Measurements from ENCODE around the gene C1orf52. TPM values are rescaled to one million over a fixed set of nuclear protein-coding genes. Genes with fewer than 3 reads are reported as not detected.

C1orf52 gene
- total RNA-seq, 1 donor from 2014 or later, result 22.5 TPM

DNA sequence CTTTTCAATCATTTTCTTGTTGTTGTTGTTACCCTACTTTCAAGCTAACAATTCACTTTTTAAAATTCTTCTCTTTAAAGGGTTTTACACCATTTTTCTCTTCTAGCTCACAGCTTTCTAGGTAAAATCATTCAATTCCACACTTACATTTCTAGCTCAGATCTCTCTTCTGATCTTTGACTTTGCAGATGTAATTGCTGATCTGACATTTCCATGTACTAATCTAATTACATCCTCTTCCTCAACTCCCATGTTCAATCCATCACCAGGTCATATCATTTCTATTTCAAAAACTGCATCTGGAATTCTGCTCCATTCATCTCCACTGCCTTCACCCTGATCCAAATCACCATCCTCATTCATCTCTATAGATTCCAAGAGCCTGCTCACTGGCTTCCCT lies 13.9 kb upstream of the C1orf52 start:
- intact Hi-C loops (cut with DNase I), result no loop called here
- Histone ChIP-seq H3K4me3 (no peak overlapping the region), H3K27me3 (no peaks in the 10 kb centered on the region), H3K4me1 (peaks cover 28% of the 10 kb centered on the region), H3K36me3 (peaks cover 43% of the 10 kb centered on the region), H3K9me3 (no peaks in the 10 kb centered on the region), H3K27ac (no peak overlapping the region)
- DNase-seq (no peak), ATAC-seq (no peak)
- TF ChIP-seq, protein P1, sequence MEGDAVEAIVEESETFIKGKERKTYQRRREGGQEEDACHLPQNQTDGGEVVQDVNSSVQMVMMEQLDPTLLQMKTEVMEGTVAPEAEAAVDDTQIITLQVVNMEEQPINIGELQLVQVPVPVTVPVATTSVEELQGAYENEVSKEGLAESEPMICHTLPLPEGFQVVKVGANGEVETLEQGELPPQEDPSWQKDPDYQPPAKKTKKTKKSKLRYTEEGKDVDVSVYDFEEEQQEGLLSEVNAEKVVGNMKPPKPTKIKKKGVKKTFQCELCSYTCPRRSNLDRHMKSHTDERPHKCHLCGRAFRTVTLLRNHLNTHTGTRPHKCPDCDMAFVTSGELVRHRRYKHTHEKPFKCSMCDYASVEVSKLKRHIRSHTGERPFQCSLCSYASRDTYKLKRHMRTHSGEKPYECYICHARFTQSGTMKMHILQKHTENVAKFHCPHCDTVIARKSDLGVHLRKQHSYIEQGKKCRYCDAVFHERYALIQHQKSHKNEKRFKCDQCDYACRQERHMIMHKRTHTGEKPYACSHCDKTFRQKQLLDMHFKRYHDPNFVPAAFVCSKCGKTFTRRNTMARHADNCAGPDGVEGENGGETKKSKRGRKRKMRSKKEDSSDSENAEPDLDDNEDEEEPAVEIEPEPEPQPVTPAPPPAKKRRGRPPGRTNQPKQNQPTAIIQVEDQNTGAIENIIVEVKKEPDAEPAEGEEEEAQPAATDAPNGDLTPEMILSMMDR (IDR thresholded peaks at IDR 0.05), result no peak

DNA sequence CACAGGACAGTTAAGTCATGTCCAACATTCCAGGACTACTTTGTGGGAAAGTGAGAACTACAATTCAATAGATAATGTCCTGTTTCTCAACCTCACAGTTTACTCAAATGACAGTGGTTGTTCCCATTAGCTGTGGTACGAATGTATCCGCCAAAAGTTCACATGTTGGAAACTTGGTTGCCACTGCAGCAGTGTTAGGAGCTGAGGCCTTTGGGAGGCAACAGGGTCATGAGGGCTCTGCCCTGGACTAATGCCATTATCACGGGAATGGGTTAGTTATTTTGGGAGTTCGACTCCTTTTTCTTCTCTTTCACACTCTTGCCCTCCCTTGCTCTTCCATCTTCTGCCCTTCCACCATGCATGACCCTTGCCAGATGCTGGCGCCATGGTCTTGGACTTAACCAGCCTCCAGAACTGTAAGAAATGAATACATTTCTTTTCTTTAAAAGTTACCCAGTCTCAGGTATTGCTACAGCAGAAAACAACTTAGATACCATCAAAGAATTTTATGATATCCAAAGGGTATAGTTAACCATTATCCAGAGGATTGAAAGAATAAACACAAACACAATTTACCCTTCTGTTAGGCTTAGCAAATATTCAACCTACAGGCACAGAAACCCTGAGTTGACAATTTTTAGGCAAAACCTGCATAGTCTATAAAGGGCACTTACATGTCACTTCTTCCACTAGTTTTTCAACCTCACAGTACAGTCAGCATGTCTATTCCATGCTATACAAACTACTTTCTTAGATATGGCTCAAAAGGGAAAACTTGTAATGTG lies 9.5 kb upstream of the C1orf52 start:
- H3K36me3 ChIP-seq, result peaks cover 83% of the 10 kb centered on the region
- intact Hi-C loops (cut with DNase I), result no loop called here
- no peaks in the 10 kb centered on the region for H3K9me3 ChIP-seq
- H3K4me3 ChIP-seq, result no peak overlapping the region
- H3K27me3 ChIP-seq, result no peaks in the 10 kb centered on the region
- H3K27ac ChIP-seq, result no peak overlapping the region
- TF ChIP-seq, protein P1 (IDR thresholded peaks at IDR 0.05), result no peak
- DNase-seq (no peak), ATAC-seq (no peak)
- H3K4me1 ChIP-seq, result peaks cover 11% of the 10 kb centered on the region

DNA sequence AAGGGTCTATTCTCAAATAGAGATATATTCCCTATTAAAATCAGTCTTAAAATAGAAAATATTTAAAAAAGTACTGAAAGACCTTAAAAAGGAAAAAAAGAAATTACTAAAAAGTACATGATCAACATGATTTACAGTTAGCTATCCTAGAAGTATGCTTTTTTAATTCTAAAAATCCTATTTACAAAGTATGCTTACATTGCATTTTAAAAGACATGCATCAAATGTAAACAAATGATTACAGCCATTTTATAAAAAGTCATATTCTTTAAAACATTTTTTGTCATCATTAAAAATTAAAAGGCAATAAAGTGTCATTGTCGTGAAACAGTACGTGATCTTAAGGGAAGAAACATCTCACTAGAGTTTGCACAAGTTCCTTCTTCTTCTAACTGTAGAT lies 7.9 kb upstream of the C1orf52 start:
- no peaks in the 10 kb centered on the region for H3K9me3 ChIP-seq
- DNase-seq (no peak), ATAC-seq (no peak)
- H3K4me3 ChIP-seq, result no peak overlapping the region
- H3K36me3 ChIP-seq, result peaks cover 76% of the 10 kb centered on the region
- peaks cover 11% of the 10 kb centered on the region for H3K4me1 ChIP-seq
- TF ChIP-seq, protein P1 (IDR thresholded peaks at IDR 0.05), result no peak
- H3K27ac ChIP-seq, result no peak overlapping the region
- intact Hi-C loops (cut with DNase I), result no loop called here
- H3K27me3 ChIP-seq, result no peaks in the 10 kb centered on the region

DNA sequence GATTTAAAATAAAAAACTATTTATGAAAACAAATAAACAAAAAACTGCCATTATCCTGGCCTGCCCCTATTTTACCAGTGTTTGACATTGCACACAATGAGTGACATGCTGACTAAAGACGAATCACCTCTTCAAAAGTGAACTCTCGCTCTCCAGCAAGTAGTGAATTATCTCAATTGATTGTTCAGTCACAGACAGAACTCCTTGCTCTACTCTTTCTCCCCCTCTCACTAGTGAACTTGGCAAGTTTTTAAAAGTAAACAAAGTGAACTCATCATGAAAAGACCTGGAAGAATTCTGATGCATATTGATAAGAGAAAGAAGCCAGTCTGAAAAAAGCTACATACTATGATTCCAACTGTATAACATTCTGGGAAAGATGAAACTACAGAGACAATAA lies 4.7 kb upstream of the C1orf52 start:
- peaks cover 6% of the 10 kb centered on the region for H3K4me1 ChIP-seq
- ATAC-seq, result no peak
- TF ChIP-seq, protein P1 (IDR thresholded peaks at IDR 0.05), result no peak
- H3K27me3 ChIP-seq, result no peaks in the 10 kb centered on the region
- H3K4me3 ChIP-seq, result no peak overlapping the region
- intact Hi-C loops (cut with DNase I), result no loop called here
- no peaks in the 10 kb centered on the region for H3K9me3 ChIP-seq
- DNase-seq, result no peak
- H3K36me3 ChIP-seq, result peaks cover 47% of the 10 kb centered on the region
- H3K27ac ChIP-seq, result no peak overlapping the region

DNA sequence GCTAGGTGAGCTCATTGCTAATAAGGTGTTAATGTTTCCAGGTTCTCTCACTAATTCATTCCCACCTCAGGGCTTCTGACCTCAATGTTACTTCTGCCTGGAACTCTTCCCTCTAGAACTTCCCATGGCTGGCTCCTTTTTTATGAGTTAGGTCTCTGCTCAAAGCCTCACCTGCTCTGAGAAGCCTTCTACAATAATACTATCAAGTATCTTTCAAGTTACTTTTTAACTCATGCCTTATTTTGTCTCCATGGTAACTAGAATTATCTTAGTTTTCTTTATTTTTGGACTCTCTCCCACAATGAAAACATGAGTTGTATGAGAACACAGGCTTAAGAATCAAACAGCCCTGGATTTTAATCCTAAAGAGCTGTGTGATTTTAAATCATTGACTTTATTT lies 3.5 kb upstream of the C1orf52 start:
- Histone ChIP-seq H3K4me3 (no peak overlapping the region), H3K36me3 (peaks cover 38% of the 10 kb centered on the region), H3K9me3 (no peaks in the 10 kb centered on the region), H3K27ac (no peak overlapping the region), H3K4me1 (peaks cover 12% of the 10 kb centered on the region), H3K27me3 (no peaks in the 10 kb centered on the region)
- ATAC-seq (no peak), DNase-seq (no peak)
- TF ChIP-seq, protein P1 (IDR thresholded peaks at IDR 0.05), result no peak
- intact Hi-C loops (cut with DNase I), result no loop called here

Measured in upper lobe of right lung (tissue), 1 donor.